SKM-1 treated with dmso at 0.1 percent for 144 hours (cell line): ENCODE results near the gene OLFM4.

ENCODE experiments used
- DNase-seq: peaks from one replicate; lab custom pipeline; 2025; ENCODE audit not compliant: unreplicated experiment; lab: John Stamatoyannopoulos, UW

The OLFM4 gene

DNA sequence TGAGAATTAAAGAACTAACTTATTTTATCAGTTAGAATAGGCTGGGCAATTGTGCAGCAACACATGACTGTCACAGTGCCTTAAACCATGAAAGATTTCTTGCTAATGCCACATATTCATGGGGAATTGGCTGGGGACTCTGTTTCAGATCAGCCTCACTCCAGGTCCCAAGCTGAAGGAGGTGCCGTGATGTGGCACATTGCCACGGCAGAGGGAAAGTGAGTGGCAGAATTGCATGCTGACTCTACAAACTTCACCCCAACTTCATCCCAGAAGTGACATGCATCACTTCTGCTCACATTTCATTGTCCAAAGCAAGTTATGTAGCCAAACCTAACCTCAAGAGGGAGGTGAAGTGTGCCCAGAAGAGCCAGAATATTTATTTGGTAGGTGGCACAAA is 37.8 kb downstream of the OLFM4 start:
- no peak for DNase-seq

DNA sequence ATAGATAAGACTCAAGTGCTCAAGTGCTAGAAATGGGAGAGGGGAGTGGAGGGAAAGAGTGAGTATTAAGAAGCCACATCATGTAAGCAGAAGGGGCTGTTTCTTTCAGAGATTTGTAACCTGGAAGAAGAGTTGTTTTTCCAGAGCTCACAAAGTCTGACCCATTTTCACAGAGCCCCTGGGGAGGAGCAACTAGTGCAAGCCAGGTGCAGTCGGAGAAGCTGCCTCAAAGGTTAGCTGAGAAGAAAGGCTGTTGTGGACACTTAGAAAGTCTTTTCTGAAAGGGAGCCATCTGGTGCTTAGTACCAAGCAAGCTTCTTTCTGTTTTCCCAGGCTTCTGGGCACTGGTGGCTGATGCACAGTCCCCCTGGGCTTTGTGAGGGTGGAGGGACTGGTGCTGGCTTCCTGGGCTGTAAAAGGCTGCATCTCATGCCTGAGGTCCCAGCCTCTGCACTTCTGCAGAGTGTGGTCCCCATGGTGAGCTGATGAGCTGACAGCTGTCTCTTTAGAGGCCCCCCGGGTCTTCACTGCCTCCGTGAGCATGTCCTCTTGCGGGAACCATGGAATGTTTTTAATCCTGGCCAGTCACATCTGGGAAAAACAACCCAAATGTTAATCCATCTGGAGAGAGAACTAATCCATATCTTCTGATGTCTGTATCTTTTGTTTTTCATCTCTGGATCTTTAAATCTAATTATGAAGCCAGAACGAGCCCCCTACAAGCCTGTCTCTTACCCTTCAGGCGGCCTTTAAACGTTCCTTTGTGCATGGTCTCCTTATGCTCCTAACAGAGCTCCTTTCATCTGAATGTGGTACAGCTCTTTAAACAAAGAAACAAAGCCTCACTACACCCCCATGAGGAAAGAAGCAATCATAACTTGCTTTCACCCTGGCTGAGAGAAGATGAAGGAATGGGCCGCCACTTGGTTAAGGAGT is 40.2 kb downstream of the OLFM4 start:
- no peak for DNase-seq

DNA sequence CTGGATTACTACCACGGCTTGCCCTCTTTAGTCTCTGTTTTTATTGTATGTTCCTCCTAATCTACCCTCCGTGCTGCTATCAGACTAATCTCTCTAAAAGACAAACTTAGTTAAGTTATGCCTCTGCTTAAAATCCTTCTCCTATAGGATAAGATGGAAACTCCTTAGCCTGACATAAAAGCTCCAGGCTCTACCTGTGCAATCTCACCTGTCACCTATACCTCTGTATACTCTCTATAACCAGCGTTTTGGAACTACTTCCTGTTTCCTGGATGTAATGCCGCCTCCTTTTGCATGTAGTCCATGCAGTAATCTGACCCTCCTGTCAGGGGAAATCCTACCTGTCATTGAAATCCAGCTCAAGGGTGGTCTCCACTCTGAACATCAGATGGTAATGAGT is 41.2 kb downstream of the OLFM4 start:
- DNase-seq = no peak

DNA sequence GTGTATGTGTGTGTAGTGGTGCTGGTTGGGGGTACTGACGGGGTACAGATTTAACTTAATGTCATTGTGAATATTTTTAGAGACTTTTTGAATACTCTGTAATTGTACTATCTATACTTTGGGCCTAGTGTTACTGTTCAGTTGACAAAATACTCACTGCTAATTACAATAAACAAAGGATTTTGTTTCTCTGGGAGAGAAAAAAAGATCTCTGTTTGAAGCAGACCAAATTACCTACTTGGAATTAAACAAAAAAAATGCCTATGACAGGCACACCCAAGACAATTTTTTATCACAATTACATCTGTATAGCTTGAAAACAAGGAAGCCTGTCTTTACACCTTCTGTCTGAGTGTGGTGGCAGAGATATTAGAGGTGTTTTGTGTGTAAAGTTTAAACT is 45.1 kb downstream of the OLFM4 start:
- DNase-seq = no peak

DNA sequence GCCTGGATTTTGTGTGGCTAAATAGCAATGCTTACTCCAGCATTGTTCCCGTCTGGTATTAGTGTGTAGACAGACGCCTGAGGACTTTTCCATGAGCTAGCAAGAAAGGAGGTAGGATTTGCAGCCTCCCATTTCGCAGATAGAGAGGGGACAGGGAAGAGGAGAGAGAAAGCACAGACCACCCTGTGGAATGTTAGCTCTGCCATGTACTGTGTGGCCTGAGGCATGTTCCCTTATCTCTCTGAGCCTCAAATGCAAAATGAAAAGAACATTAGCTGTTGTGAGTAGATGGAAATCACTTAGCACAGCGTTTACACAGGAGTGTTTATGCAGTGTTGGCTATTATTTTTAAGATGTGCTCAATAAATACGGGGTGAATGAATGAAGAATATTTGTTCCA is 45.5 kb downstream of the OLFM4 start:
- DNase-seq = no peak

DNA sequence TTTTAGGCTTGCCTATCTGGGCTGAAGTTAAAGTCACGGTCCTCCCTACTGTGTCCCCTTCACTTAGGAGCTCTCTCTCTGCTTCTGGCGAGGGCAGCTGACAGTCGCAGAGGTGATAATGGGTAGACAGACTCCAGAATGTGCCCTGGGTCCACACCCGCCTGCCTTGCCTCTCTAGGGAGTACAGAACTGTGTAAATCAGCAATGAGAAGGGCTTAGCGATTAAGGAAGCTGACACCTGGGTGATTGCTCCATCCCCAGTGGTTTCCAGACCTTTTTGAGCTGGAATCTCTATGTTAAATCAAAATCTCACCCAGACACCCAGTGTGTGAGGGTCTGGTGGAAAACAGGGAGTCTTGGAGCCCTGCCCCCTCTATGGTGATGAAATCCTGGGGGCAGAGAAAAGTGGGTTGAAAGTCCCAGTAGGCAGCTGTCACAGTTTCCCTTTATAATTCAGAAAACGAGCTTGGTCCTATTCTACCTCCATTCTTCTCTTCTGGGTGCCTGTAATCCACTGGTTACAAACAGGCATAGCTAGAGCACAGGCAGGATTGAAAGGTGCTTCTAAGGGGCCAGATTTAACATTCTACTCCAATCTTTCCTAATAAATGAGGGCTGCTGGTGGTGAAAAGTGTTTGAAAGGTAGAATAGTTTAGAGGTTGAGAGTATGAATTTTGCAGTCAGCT is 46.9 kb downstream of the OLFM4 start:
- no peak for DNase-seq

DNA sequence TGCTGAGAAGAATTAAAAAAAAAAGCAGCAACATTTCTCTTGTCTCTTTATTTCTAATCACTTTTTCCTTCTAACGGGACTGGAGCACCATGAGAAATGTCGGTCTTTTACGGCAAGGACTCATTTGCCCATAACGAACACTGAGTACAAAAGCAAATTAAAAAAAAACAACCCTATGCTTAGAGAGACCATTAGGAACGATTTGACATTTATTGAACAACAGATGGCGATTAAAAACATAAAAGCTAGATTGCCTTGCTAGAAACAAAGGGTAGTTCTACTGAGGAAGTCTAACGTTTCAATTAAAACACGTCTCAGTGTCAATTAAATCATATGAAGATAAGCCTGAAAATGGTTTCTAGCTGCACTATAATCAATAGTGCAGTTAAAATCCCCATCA is 51.1 kb downstream of the OLFM4 start:
- no peak for DNase-seq

DNA sequence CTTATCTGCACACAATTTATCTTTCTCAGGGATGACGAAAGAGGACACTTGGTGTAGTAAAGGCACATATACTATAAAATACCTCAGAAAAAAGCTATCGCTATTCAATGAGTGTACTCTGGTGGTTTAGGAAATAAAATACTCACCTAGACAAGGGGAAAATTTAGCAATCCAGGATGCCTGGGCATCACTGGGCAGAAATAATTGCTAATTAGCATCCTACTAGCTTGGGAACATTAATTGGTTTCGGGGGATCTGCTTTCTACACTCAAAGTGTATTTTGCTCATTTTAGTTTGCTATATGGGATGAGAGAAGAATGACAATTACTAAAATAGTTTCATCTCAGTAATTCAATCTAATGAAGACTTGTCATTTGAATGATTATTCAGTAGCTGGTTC is 60.3 kb downstream of the OLFM4 start:
- DNase-seq = no peak

DNA sequence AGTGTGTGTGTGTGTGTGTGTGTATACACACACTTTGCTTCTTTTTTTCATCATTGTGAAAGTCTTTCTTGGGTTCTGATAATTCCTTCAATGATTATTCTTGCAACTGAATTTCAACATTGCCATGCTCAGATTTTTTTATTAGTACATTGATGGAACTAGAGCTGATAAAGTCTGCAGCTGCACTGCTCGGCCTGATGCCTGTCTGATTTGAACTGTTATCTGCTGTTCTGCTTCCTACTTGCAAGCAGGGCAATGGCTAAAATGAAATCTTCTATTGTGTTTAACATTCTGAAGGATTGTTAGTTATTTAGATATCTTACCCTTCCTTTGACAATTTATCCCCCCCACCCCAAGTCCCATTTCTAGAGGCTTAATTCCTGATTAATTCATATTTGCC is 61.3 kb downstream of the OLFM4 start:
- DNase-seq = no peak

DNA sequence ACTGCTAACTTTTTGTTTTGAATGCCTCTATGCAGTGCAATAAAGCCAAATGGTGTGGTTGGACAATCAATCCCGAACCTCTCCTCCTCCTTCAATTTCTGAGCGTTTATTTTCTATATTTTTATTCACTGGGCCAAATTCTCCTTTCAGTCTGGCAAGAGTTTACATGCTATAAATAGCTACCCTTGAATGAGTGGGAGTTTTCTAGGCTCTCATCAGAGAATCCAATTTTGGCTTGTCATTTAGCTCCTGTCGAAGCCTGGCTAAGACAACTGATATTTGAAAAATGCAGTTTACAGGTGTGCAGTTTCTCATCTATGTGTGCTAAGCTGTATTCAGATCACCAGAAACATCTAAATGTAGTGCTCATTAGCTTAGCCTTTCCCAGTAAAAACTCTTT is 61.8 kb downstream of the OLFM4 start:
- no peak for DNase-seq

DNA sequence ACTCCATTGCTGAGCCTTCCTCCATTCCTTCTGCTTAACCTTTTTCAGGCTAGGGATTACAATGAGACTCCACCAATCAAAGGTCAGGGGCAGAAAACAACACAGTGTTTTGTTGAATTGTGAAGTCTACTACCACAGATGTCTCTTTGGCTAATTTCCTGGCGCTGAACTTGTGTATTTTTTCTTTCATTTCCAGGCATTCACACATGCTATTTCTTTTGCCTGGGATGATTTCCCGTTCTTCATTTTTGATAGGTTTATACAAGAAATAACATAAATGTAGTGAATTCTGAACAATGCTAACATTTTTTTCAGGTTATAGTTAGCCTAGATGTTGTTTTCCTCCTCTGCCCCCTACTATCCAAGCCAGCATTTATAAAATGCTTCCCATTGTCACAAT is 64.3 kb downstream of the OLFM4 start:
- DNase-seq = no peak

DNA sequence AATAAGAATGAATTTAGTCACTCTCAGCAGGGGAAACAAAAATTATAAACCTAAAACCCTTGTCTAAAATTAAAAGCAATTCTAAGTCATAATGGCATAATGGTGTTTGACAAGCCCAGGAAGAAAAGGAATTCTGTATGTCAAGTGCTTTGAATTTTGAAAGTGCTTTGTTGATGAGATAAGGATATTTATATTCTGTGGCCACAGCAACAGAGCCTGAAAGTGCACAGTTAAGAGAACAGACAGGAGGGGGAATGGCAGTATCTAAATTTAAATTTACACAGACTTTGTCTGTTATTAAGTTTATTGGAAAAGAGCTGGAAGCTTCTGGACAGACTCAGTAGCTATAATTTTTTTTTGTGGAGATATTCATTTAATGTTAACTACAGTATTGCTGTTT is 69.8 kb downstream of the OLFM4 start:
- no peak for DNase-seq

DNA sequence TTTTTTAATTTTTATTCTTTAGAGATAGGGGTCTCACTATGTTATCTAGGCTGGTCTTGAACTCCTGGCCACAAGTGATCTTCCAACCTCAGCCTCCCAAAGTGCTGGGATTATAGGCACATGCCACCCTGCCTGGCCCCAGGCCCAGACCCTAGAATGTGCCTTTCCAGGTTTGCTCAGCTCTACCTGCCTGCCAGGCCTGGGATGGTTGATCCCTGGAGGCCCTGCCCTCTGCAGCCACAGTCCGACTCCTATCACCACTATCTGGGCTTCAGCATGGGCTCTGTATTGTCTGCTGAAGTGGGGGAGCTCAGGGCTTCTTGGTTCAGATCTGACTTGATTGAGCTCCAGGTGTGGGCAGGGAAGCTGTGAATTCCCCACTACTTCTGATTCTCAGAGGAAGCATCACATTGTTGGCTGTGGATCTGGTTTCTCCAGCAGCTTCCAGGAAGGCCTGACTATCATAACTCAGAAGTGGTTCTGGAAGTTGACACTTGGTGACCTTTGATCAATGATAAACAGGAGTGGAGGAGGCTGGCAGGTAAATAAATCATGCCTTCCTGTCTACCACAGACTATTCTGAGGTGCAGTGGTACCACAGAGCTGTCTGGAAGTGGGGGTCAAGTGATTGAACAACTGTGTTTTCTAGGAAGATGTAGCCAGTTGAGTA is 71.9 kb downstream of the OLFM4 start:
- DNase-seq = no peak
